Mesodermal cell (in vitro differentiated cells): ENCODE results near the gene GABRB1.

Source experiments
- H3K27ac ChIP-seq: 2 replicates; pipeline ENCODE4 v1.7.0; 2013; ENCODE audit warnings: mild to moderate bottlenecking, low read depth, low read length, moderate library complexity; ENCODE audit not compliant: severe bottlenecking
- H3K36me3 ChIP-seq: 2 replicates; pipeline ENCODE4 v1.7.1; 2013; ENCODE audit warnings: mild to moderate bottlenecking, low read length, moderate library complexity; ENCODE audit not compliant: control insufficient read depth, insufficient read depth
- H3K4me1 ChIP-seq: one replicate; pipeline ENCODE4 v1.7.1; 2013; ENCODE audit warnings: mild to moderate bottlenecking, low read length; ENCODE audit not compliant: insufficient read depth, control insufficient read depth, poor library complexity, severe bottlenecking
- H3K4me3 ChIP-seq: 2 replicates; pipeline ENCODE4 v1.7.0; 2013; ENCODE audit warnings: low read length, control low read depth, mild to moderate bottlenecking; ENCODE audit not compliant: insufficient read depth, poor library complexity, severe bottlenecking; ENCODE audit errors: extremely low read depth
- H3K9me3 ChIP-seq: 2 replicates; pipeline ENCODE4 v1.7.1; 2013; ENCODE audit warnings: mild to moderate bottlenecking, low read length, moderate library complexity; ENCODE audit not compliant: control insufficient read depth
- WGBS, 2 experiments: methylation state at CpG; one replicate each; pipeline ENCODE4 v1.1.5; 2013; ENCODE audit warnings: missing lambda C conversion rate in 2 of 2; ENCODE audit not compliant: insufficient coverage in 2 of 2; 5-methylcytosine and 5-hydroxymethylcytosine counted together

The GABRB1 gene

DNA sequence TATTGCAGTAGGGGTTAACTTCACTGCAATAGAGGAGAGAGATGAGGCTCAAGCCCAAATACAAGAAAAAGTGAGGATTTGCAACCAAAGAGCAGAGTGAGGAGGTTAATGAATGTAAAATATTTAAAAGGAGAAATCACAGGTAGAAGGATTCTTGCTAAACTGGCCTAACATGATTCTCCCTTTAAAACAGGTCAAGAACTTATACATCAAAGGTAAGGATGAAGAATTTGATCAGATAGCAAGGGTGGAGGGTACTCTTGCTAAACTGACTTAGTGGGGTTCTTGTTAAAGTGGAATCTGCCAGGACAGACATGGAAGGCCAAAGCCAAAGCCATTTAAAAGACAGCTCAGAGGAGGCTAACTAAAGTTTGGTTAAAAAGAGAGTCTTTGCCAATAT lies 193.0 kb downstream of the GABRB1 start:
- peaks cover 13% of the 10 kb centered on the region for H3K4me1 ChIP-seq
- H3K4me3 ChIP-seq = no peak overlapping the region
- no peaks in the 10 kb centered on the region for H3K9me3 ChIP-seq
- H3K36me3 ChIP-seq = no peaks in the 10 kb centered on the region
- no peak overlapping the region for H3K27ac ChIP-seq

DNA sequence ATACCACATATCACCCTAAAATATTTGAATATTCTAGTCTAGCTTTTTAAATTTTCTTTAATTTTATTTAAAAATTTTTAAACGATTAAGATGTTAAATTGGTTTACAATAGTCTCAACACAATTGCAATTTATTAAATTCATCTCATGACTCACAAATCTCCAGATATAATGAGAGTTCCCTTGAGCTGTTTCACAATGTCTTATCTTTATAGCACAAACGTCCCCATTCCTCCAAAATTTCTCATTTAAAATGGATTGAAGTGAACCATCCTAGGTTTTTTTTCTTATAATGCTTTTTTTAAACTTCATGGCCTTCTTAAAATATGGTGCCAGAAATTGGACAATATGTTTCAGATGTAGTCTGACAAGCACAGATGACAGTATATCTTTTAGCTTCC lies 204.4 kb downstream of the GABRB1 start:
- Histone ChIP-seq H3K4me3 (no peak overlapping the region), H3K4me1 (no peaks in the 10 kb centered on the region), H3K27ac (no peak overlapping the region), H3K36me3 (no peaks in the 10 kb centered on the region), H3K9me3 (no peaks in the 10 kb centered on the region)
- WGBS, 2 experiments = no CpG with 5 or more reads among the region's 2 CpGs

DNA sequence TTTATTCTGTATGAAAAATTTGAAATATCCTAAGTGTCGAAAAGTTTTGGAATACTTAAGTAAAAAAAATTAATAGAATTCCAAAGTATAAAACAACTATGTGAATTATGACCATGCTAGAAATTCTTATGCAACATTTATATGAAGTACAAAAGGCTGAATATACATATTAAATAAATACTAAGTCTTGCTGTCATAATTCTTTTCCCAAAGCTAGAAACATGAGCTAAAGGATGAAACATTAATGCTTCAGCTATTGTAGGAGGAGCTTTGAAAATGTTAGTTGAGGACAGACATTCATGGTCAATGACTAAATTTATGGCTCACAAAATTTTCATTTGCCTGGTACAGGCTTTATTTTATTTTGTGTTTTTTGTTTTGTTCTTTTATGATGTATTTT lies 207.3 kb downstream of the GABRB1 start:
- Histone ChIP-seq H3K27ac (no peak overlapping the region), H3K4me1 (no peaks in the 10 kb centered on the region), H3K4me3 (no peak overlapping the region), H3K36me3 (no peaks in the 10 kb centered on the region), H3K9me3 (no peaks in the 10 kb centered on the region)
- no CpG with 5 or more reads among the region's 1 CpG for WGBS, 2 experiments

DNA sequence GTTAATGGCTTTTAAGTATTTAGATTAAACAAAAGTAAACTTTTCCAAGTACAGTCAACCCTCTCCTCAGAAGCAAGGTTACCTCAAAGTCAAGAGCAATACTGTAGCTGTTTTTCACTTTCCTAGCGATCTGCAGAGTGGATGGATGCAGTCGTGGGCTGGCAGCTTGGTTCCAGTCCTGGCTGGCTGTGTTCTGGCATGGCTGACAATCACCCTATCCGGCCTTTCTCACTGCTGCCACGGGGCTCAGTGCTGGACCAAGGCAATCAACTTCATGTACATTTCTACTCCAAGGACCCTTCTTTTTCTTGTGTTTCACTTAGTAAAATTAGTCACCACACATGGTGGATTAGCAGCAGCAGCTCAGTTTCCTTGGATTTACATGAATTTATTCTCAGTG lies 208.3 kb downstream of the GABRB1 start:
- H3K27ac ChIP-seq = no peak overlapping the region
- 83 to 89% methylated on average over 4 of the region's 4 CpGs for WGBS, 2 experiments
- H3K36me3 ChIP-seq = no peaks in the 10 kb centered on the region
- no peaks in the 10 kb centered on the region for H3K4me1 ChIP-seq
- H3K9me3 ChIP-seq = no peaks in the 10 kb centered on the region
- no peak overlapping the region for H3K4me3 ChIP-seq

DNA sequence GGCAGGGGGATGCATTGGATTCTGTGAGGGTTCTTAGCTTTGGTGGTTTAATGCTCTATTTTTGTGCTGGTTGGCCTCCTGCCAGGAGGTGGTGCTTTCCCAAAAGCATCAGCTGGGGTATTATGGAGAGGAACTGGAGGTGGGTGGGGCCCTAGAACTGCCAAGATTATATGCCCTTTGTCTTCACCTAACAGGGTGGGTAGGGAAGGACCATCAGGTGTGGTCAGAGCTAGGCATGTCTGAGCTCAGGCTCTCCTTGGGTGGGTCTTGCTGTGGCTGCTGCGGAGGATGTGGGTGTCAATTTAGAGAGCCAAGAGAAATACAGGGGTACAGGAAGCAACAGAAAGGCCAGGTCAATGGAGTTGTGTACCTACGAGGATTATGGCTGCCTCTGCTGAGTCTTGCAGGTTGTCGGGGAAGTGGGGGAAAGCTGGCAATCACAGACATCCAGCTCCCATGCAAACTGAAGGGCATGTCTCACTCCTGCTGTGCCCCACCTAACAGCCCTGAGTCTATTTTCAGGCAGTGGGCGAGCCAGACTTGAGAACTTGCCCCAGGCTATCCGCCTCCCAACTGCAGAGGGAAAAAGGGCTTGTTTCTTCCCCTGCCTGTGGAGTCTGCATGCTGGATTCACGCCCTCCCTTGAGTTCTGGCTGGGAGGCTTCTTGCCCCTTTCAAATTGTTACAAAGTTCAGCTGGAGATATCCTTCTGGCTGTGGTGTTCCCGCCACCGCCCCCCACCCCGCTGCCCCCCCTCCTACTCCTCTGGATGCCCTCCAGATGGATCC lies 220.2 kb downstream of the GABRB1 start:
- Histone ChIP-seq H3K27ac (no peak overlapping the region), H3K9me3 (no peaks in the 10 kb centered on the region), H3K4me1 (peaks cover 4% of the 10 kb centered on the region), H3K4me3 (no peak overlapping the region), H3K36me3 (no peaks in the 10 kb centered on the region)
- WGBS, 2 experiments = 80 to 87% methylated on average over 5 to 6 of the region's 9 CpGs

DNA sequence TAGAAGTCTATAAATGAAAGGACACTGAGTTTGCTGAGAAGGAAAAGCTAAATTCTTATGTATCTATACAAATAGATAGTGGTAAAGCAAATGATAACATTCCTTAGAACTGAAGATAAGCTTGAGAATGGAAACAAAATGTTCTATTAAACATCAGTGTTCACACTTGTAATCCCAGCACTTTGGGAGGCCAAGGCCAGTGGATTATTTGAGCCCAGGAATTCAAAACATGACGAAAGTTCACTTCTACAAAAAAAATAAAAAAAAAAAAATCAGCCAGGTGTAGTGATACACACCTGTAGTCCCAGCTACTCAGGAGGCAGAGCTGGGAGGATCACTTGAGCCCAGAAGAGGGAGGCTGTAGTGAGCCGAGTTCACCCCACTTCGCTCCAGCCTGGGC lies 232.4 kb downstream of the GABRB1 start:
- Histone ChIP-seq H3K9me3 (no peaks in the 10 kb centered on the region), H3K4me3 (no peak overlapping the region), H3K4me1 (no peaks in the 10 kb centered on the region), H3K27ac (no peak overlapping the region), H3K36me3 (no peaks in the 10 kb centered on the region)
- 80% methylated on average over 1 of the region's 3 CpGs; no CpG with 5 or more reads in 1 of the 2 experiments for WGBS, 2 experiments

DNA sequence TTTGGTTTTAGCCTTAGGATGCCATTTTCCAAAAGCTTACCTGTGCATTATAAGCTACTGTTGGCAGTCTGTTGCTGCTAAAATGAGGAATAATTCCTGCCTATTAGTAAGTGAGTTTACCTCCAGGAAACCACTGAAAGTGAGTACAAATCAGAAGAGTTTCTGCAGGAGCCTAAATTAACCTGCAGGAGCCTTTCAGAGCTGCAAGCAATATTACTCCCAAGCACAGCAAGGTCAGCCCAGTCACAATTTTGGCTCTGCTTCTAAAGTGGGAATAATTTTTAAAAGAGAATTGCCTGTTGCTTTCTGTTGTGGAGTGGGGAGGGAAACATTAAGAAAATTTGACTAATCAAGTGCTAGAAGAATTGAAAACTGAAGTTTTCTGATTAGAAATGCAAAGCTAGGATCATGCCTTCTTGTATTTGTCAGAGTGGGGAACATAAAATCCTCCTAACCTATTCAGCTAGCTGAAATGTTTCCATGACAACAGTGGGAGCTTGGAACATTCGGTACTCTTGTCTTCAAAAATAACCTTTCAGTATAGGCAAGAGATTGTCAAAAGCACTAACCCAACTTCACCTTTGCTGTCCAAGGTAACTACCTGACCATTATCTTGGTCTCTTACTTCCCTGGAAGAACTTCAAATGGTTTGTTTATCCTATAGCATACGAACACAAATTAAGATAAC lies 239.0 kb downstream of the GABRB1 start:
- H3K36me3 ChIP-seq = no peaks in the 10 kb centered on the region
- H3K4me1 ChIP-seq = no peaks in the 10 kb centered on the region
- no peaks in the 10 kb centered on the region for H3K9me3 ChIP-seq
- 67 to 100% methylated on average over 1 of the region's 2 CpGs for WGBS, 2 experiments
- H3K27ac ChIP-seq = no peak overlapping the region
- H3K4me3 ChIP-seq = no peak overlapping the region

DNA sequence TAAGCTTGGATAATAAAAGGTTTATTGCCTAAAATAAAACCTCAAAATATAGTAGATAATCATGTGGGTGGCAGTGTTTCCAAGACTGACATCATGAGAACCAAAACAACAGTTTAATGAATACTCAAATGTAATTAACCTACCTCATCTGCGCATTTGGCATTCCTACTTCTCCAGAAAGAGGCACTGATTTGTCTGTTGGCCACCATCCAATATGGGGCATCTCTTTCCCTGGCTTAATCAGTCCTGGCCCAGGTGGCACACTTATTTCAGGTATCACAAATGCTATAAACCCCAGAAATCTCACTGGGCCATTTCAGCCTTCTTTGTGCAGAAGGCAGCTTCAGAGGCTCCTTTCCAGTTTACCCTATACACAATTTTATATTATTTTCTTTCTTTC lies 239.9 kb downstream of the GABRB1 start:
- WGBS, 2 experiments = 88 to 100% methylated on average over 1 of the region's 1 CpG
- no peak overlapping the region for H3K4me3 ChIP-seq
- no peak overlapping the region for H3K27ac ChIP-seq
- no peaks in the 10 kb centered on the region for H3K9me3 ChIP-seq
- H3K36me3 ChIP-seq = no peaks in the 10 kb centered on the region
- H3K4me1 ChIP-seq = no peaks in the 10 kb centered on the region

DNA sequence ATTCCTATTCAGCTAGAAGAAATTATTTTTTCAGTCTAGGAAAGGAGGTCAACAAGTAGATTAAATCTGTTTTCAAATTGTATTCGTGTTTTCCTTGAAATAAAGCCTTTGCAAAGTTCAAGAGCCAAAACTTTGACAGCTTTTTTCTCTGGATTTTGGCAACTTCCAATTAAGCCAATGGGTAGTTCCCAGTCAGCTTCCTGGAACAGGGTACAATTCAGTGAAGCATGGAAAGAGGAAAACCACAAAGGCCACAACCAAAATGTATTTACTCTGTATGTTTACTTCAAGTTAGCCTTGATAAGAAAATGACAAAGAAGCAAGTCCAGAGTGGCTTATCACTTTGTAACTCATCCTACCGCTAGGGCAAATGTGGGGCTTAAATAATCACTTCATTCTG lies 243.5 kb downstream of the GABRB1 start:
- H3K4me3 ChIP-seq = no peak overlapping the region
- no peaks in the 10 kb centered on the region for H3K4me1 ChIP-seq
- WGBS, 2 experiments = 72% methylated on average over 2 of the region's 2 CpGs; no CpG with 5 or more reads in 1 of the 2 experiments
- no peak overlapping the region for H3K27ac ChIP-seq
- no peaks in the 10 kb centered on the region for H3K9me3 ChIP-seq
- H3K36me3 ChIP-seq = no peaks in the 10 kb centered on the region

DNA sequence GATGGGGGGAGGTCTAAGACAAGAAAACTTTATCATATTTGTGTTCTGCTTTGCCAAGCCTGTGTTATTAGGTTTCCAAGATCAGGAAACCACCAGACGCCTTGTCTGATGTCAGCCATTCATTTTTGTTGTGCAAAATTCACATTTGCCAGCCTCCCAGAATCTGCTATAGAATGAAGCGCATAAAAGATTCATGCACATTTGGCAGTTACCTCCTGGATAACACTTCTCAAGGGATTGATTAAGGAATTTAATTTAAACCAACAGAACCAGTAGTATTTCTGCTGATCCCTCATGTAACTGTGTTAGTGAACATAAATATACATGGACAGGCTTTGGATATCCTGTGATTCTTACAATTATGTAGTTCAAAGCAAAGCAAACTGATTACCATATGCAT lies 244.2 kb downstream of the GABRB1 start:
- no peak overlapping the region for H3K4me3 ChIP-seq
- H3K4me1 ChIP-seq = no peaks in the 10 kb centered on the region
- WGBS, 2 experiments = 75 to 87% methylated on average over 1 to 2 of the region's 2 CpGs
- H3K27ac ChIP-seq = no peak overlapping the region
- H3K36me3 ChIP-seq = no peaks in the 10 kb centered on the region
- H3K9me3 ChIP-seq = no peaks in the 10 kb centered on the region

DNA sequence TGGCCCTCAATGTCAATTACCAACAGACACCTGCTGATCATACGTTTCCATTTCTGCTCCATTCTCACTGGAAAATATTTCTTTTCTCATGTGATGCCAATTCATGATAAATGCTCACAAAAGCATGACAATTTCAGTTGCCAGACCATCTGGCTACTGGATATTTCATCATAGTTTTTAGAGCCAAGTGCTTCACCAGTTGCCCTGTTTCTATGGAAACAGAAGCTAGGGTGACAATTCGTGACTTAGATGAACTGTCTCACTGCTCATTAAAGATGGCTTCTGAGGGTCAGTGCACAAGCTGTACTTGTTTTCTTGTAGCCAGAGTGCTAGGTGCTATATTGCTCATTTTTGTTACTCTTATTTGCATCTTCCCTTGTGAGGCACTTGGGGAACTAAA lies 247.3 kb downstream of the GABRB1 start:
- Histone ChIP-seq H3K36me3 (no peaks in the 10 kb centered on the region), H3K4me1 (no peaks in the 10 kb centered on the region), H3K4me3 (no peak overlapping the region), H3K9me3 (no peaks in the 10 kb centered on the region), H3K27ac (no peak overlapping the region)
- 94 to 100% methylated on average over 2 of the region's 2 CpGs for WGBS, 2 experiments
